Uterus (tissue), 4 donors: ENCODE data around the gene PEAK1. TPM values are rescaled to one million over a fixed set of nuclear protein-coding genes. Genes with fewer than 3 reads are reported as not detected.

Experiments
- DNase-seq, 2 donors: peaks; one replicate each; pipeline ENCODE4 v3.0.0-alpha.2; 2019 to 2020
- H3K27ac ChIP-seq, 2 donors: fragments of 200-600 bp; sonication (generic); 1 replicate in 1 of 2; 2 replicates in 1 of 2; pipeline ENCODE4 v1.5.1; 2016 to 2018
- H3K27me3 ChIP-seq, 2 donors: fragments of 200-600 bp; sonication (generic); one replicate each; pipeline ENCODE4 v1.5.1; 2018 to 2019; ENCODE audit warnings: control low read depth in 1 of 2
- H3K36me3 ChIP-seq, 2 donors: fragments of 200-600 bp; sonication (generic); one replicate each; pipeline ENCODE4 v1.5.1; 2019; ENCODE audit warnings: control low read depth in 1 of 2
- H3K4me1 ChIP-seq, 2 donors: fragments of 200-600 bp; sonication (generic); one replicate each; pipeline ENCODE4 v1.5.1; 2018 to 2019; ENCODE audit warnings: control low read depth in 1 of 2
- H3K4me3 ChIP-seq, 2 donors: fragments of 200-600 bp; sonication (generic); 1 replicate in 1 of 2; 2 replicates in 1 of 2; pipeline ENCODE4 v1.5.1; 2018 to 2019; ENCODE audit warnings: mild to moderate bottlenecking in 1 of 2
- H3K9me3 ChIP-seq, 2 donors: fragments of 200-600 bp; sonication (generic); one replicate each; pipeline ENCODE4 v1.5.1; 2019; ENCODE audit warnings: control low read depth in 1 of 2
- CTCF ChIP-seq, 4 experiments: fragments of 200-600 bp in 2 of 4; fragments of 450-650 bp in 2 of 4; sonication (generic) in 2 of 4; IDR thresholded peaks; one replicate each; pipeline ENCODE4 v1.5.1; 2016 to 2019; ENCODE audit warnings: antibody characterized with exemption in 4 of 4, mild to moderate bottlenecking in 2 of 4, moderate library complexity in 1 of 4
- POLR2A ChIP-seq, 2 donors: fragments of 450-650 bp; IDR thresholded peaks; one replicate each; pipeline ENCODE4 v1.6.1; 2016; ENCODE audit warnings: antibody characterized with exemption in 2 of 2, mild to moderate bottlenecking in 1 of 2, moderate library complexity in 1 of 2
- intact Hi-C: fragments of 100-400 bp; cut with DNase I; formaldehyde crosslinking; loops from one replicate; pipeline ENCODE4 v1.15.1; 2023; ENCODE audit warnings: low total_unique reads
- total RNA-seq, 4 donors: library from RNA; depleted of rRNA in 3 of 4; stranded (reverse); fragments of >200 nt in 3 of 4; gene quantifications; one replicate each; pipeline versions ENCODE4 v1.1.0 to v1.2.4, GENCODE V29; 2014 to 2023
- donor health status: DM: yes; HTN: yes; CAD: no.

Gene PEAK1
- total RNA-seq, 4 donors from 2014 or later, result 14.4 to 87.3 (median 43.5) TPM

GRCh38 chr15:77333166-77333565, 86.7 kb downstream of the PEAK1 start:
- DNase-seq, result no peak
- no peaks in the 10 kb centered on the region for H3K36me3 ChIP-seq
- H3K4me1 ChIP-seq, result no peaks in the 10 kb centered on the region
- no peaks in the 10 kb centered on the region for H3K9me3 ChIP-seq
- intact Hi-C loops, result no loop called here
- H3K27me3 ChIP-seq, result no peaks in the 10 kb centered on the region
- TF ChIP-seq CTCF (IDR thresholded peaks at IDR 0.05) (no peak), POLR2A (IDR thresholded peaks at IDR 0.05) (no peak)
- no peak overlapping the region for H3K27ac ChIP-seq
- no peak overlapping the region for H3K4me3 ChIP-seq

GRCh38 chr15:77329202-77329601, 90.7 kb downstream of the PEAK1 start:
- Histone ChIP-seq H3K4me1 (peaks cover 0 to 5% of the 10 kb centered on the region in 2 donors), H3K27me3 (no peaks in the 10 kb centered on the region), H3K4me3 (no peak overlapping the region), H3K27ac (no peak overlapping the region), H3K9me3 (no peaks in the 10 kb centered on the region), H3K36me3 (no peaks in the 10 kb centered on the region)
- no peak for DNase-seq
- no peak for TF ChIP-seq CTCF (IDR thresholded peaks at IDR 0.05)
- no peak for TF ChIP-seq POLR2A (IDR thresholded peaks at IDR 0.05)
- intact Hi-C loops, result no loop called here

GRCh38 chr15:77327844-77328529, 91.9 kb downstream of the PEAK1 start:
- DNase-seq, result no peak
- Histone ChIP-seq H3K9me3 (no peaks in the 10 kb centered on the region), H3K27me3 (no peaks in the 10 kb centered on the region), H3K4me1 (peaks cover 0 to 5% of the 10 kb centered on the region in 2 donors), H3K36me3 (no peaks in the 10 kb centered on the region), H3K27ac (no peak overlapping the region), H3K4me3 (no peak overlapping the region)
- no peak for TF ChIP-seq CTCF (IDR thresholded peaks at IDR 0.05)
- intact Hi-C loops, result no loop called here

GRCh38 chr15:77327168-77327567, 92.7 kb downstream of the PEAK1 start:
- intact Hi-C loops, result no loop called here
- Histone ChIP-seq H3K9me3 (no peaks in the 10 kb centered on the region), H3K4me3 (no peak overlapping the region), H3K36me3 (no peaks in the 10 kb centered on the region), H3K27ac (no peak overlapping the region), H3K4me1 (peaks cover 0 to 5% of the 10 kb centered on the region in 2 donors), H3K27me3 (no peaks in the 10 kb centered on the region)
- no peak for TF ChIP-seq POLR2A (IDR thresholded peaks at IDR 0.05)
- TF ChIP-seq CTCF (IDR thresholded peaks at IDR 0.05), result no peak
- no peak for DNase-seq

- Histone ChIP-seq H3K27me3 (no peaks in the 10 kb centered on the region), H3K27ac (no peak overlapping the region), H3K4me3 (no peak overlapping the region), H3K9me3 (no peaks in the 10 kb centered on the region), H3K36me3 (no peaks in the 10 kb centered on the region), H3K4me1 (peaks cover 0 to 5% of the 10 kb centered on the region in 2 donors)
- DNase-seq, result no peak
- TF ChIP-seq CTCF (IDR thresholded peaks at IDR 0.05), result no peak
- TF ChIP-seq POLR2A (IDR thresholded peaks at IDR 0.05), result no peak
- intact Hi-C loops, result no loop called here
These were observed 93.5 kb downstream of the PEAK1 start for GRCh38 chr15:77326366-77326765.
